OCI-LY7 (cell line): ENCODE results near the gene SSRP1. TPM values are rescaled to one million over a fixed set of nuclear protein-coding genes. Genes with fewer than 3 reads are reported as not detected.

Experiments
- BruUV-seq: library from RNA; stranded (reverse); fragments of 400-500 nt; replicated peaks from 2 replicates; lab custom pipeline; 2021; lab: Mats Ljungman, UMichigan
- CTCF ChIA-PET: fragments of 300-600 bp; sonication (Branson Sonifier 250); formaldehyde crosslinking; loops from one replicate; lab custom pipeline; 2022; ENCODE audit warnings: antibody characterized with exemption; ENCODE audit not compliant: unreplicated experiment; lab: Charles Lee
- POLR2A ChIA-PET: fragments of 300-600 bp; sonication (Branson Sonifier 250); formaldehyde crosslinking; loops from one replicate; lab custom pipeline; 2022; ENCODE audit warnings: antibody characterized with exemption; lab: Charles Lee
- DNase-seq: peaks from one replicate; pipeline ENCODE4 v3.0.0-alpha.2; 2015; ENCODE audit warnings: low spot score
- H2AFZ ChIP-seq: fragments of 200-600 bp; sonication (generic), shearing (Covaris generic); 2 replicates; pipeline ENCODE4 v1.6.1; 2014; ENCODE audit warnings: mild to moderate bottlenecking, antibody characterized with exemption, low read length, moderate library complexity
- H3K27ac ChIP-seq: fragments of 200-600 bp; sonication (generic); 2 replicates; pipeline ENCODE4 v1.5.1; 2014; ENCODE audit warnings: mixed run types, low read depth, mild to moderate bottlenecking, moderate library complexity, low read length, inconsistent platforms; ENCODE audit not compliant: poor library complexity, severe bottlenecking
- H3K36me3 ChIP-seq: fragments of 200-600 bp; sonication (generic); 2 replicates; pipeline ENCODE4 v1.6.1; 2014; ENCODE audit warnings: mild to moderate bottlenecking, antibody characterized with exemption, low read length, moderate library complexity, mixed read lengths; ENCODE audit not compliant: insufficient read depth
- H3K4me1 ChIP-seq: fragments of 200-600 bp; sonication (generic); 2 replicates; pipeline ENCODE4 v1.5.1; 2014; ENCODE audit warnings: mild to moderate bottlenecking, low read length; ENCODE audit not compliant: insufficient read depth, poor library complexity, severe bottlenecking
- H3K4me2 ChIP-seq: fragments of 200-600 bp; sonication (generic); 2 replicates; pipeline ENCODE4 v1.6.1; 2014; ENCODE audit warnings: mild to moderate bottlenecking, low read length
- H3K4me3 ChIP-seq: fragments of 200-600 bp; sonication (generic); 2 replicates; pipeline ENCODE4 v1.5.1; 2014; ENCODE audit warnings: mild to moderate bottlenecking, low read depth, low read length; ENCODE audit not compliant: poor library complexity, severe bottlenecking
- H3K79me2 ChIP-seq: fragments of 200-600 bp; sonication (generic); 2 replicates; pipeline ENCODE4 v1.6.1; 2016; ENCODE audit warnings: low read depth, mild to moderate bottlenecking, low read length, moderate library complexity, mixed read lengths; ENCODE audit not compliant: insufficient read depth
- H3K9me2 ChIP-seq: fragments of 200-600 bp; sonication (generic); 2 replicates; pipeline ENCODE4 v1.6.1; 2016; ENCODE audit warnings: mild to moderate bottlenecking, low read length, mixed read lengths; ENCODE audit not compliant: insufficient read depth
- H3K9me3 ChIP-seq: fragments of 200-600 bp; sonication (generic); 2 replicates; pipeline ENCODE4 v1.6.1; 2014; ENCODE audit warnings: mild to moderate bottlenecking, mixed run types, low read length, mixed read lengths
- H4K20me1 ChIP-seq: fragments of 200-600 bp; sonication (generic); 2 replicates; pipeline ENCODE4 v1.6.1; 2014; ENCODE audit warnings: mild to moderate bottlenecking, antibody characterized with exemption, low read length, moderate library complexity, mixed read lengths; ENCODE audit not compliant: insufficient read depth
- EZH2phosphoT487 ChIP-seq: fragments of 200-600 bp; sonication (generic); IDR thresholded peaks from 2 replicates; pipeline ENCODE4 v1.6.1; 2018; ENCODE audit warnings: low read depth, borderline replicate concordance, mild to moderate bottlenecking, mixed run types, antibody characterized with exemption, low read length, moderate library complexity, mixed read lengths
- intact Hi-C: fragments of 100-400 bp; cut with micrococcal nuclease; formaldehyde crosslinking; loops from one replicate; pipeline ENCODE4 v1.10.0; 2022; ENCODE audit not compliant: unreplicated experiment
- total RNA-seq, 2 experiments: library from RNA; depleted of rRNA in 1 of 2; stranded (reverse); fragments of >200 nt in 1 of 2; shearing (Covaris generic) in 1 of 2; gene quantifications; 2 replicates each; pipeline ENCODE4 v1.2.3, GENCODE V29; 2014 to 2022
- TF ChIP-seq, protein P1 (sequence below): fragments of 200-600 bp; sonication (generic); conservative IDR thresholded peaks from 2 replicates; pipeline ENCODE4 v1.5.1; 2014; ENCODE audit warnings: mild to moderate bottlenecking, antibody characterized with exemption, low read length, moderate library complexity, mixed read lengths

SSRP1 gene
- total RNA-seq, 2 experiments from 2014 or later: 146 to 221 TPM

DNA sequence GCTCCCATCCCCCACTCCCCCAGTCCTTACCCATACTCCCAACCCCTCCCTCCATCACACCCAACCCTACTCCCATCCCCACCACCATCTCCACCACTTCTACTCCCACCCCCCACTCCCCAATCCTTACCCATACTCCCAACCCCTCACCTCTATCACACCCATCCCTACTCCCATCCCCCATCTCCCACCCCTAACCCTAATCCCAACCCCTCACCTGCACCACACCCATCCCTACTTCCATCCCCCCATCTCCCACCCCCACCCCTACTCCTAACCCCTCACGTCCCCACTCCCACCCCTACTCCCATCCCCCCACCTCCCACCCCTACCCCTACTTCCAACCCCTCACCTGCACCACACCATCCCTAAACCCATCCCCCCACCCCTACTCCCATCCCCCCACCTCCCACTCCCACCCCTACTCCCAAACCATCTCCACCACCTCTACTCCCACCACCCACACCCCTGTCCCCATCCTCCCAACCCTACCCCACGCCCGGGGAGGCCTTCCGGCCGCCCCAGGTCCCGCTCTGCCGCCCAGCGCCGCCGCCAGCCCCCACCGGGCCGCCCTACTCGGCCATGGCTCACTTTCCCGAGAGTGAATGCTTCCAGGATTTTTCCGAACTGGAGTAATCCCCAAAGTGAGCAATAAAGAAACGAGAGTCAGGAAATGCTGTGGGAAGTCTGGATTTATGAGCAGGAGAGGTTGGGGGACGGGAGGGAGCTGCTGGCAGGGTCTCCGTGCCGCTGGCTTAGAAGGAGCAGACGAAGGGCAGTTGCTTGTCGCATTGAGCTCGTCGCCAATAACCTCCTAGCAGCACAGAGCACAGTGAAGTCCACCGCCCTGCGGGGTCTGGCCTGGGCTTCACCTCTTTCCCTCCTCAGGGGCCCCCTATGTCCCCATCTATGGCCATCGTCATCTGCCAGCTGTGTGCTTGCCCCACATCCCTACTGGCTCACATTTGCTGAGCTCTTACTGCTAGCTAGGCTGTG is 40.7 kb upstream of the SSRP1 start:
- H3K79me2 ChIP-seq: no peaks in the 10 kb centered on the region
- no TSS peak for BruUV-seq
- no peaks in the 10 kb centered on the region for H3K9me3 ChIP-seq
- intact Hi-C loops: no loop called here
- no peak overlapping the region for H3K4me3 ChIP-seq
- H4K20me1 ChIP-seq: no peaks in the 10 kb centered on the region
- ChIA-PET POLR2A (interaction anchor here (0.5 kb wide), 1 partner anchor 71 kb away, joined by 3 read pairs; no protein-coding TSS in a partner anchor), CTCF (no interaction called here)
- H3K4me2 ChIP-seq: no peak overlapping the region
- no peak overlapping the region for H2AFZ ChIP-seq
- DNase-seq: no peak
- TF ChIP-seq, protein P1, sequence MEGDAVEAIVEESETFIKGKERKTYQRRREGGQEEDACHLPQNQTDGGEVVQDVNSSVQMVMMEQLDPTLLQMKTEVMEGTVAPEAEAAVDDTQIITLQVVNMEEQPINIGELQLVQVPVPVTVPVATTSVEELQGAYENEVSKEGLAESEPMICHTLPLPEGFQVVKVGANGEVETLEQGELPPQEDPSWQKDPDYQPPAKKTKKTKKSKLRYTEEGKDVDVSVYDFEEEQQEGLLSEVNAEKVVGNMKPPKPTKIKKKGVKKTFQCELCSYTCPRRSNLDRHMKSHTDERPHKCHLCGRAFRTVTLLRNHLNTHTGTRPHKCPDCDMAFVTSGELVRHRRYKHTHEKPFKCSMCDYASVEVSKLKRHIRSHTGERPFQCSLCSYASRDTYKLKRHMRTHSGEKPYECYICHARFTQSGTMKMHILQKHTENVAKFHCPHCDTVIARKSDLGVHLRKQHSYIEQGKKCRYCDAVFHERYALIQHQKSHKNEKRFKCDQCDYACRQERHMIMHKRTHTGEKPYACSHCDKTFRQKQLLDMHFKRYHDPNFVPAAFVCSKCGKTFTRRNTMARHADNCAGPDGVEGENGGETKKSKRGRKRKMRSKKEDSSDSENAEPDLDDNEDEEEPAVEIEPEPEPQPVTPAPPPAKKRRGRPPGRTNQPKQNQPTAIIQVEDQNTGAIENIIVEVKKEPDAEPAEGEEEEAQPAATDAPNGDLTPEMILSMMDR: no peak
- no peak for TF ChIP-seq EZH2phosphoT487
- no peaks in the 10 kb centered on the region for H3K36me3 ChIP-seq
- no peaks in the 10 kb centered on the region for H3K4me1 ChIP-seq
- H3K27ac ChIP-seq: no peak overlapping the region
- no peaks in the 10 kb centered on the region for H3K9me2 ChIP-seq

DNA sequence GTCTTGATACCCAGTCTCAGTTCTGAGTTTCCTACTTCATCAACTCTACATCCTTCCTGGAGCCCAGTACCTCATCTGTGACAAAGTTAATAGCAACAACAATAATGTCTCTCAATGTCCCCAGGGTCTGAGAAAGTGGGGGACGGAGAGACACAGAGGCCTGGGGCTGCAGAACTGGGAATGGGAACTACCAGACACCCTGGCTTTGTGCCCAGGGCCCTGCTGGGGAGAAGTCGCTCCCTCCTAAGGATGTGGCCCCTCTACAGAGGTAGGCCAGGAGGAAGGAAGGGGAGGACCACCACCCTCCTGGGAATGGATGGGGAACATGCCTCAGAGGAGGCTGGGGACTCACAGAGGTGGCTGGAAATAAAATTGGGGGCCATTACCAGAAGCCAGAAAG is 39.8 kb upstream of the SSRP1 start:
- Histone ChIP-seq H3K4me2 (no peak overlapping the region), H3K9me2 (no peaks in the 10 kb centered on the region), H3K27ac (no peak overlapping the region), H2AFZ (no peak overlapping the region), H3K36me3 (no peaks in the 10 kb centered on the region), H3K4me1 (no peaks in the 10 kb centered on the region), H3K79me2 (no peaks in the 10 kb centered on the region), H4K20me1 (no peaks in the 10 kb centered on the region), H3K4me3 (no peak overlapping the region), H3K9me3 (no peaks in the 10 kb centered on the region)
- BruUV-seq: no TSS peak
- intact Hi-C loops: no loop called here
- DNase-seq: no peak
- TF ChIP-seq, protein P1: no peak
- no peak for TF ChIP-seq EZH2phosphoT487
- ChIA-PET POLR2A (no interaction called here), CTCF (no interaction called here)

DNA sequence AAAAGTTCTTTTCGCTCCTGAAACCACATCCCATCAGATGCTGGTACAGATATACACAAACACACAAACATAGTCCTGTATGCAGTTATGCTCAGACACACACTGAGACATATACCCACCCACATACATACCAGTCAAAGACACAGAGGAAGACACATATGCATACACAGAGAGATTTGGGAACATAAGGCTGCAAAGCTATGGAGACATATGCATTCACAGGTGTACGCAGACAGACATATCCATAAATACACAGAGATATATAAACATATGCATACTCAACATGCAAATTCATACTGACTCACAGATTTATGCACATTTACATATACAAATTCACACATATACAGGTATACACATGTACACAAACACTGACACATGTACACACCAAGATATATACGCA is 39.3 kb upstream of the SSRP1 start:
- no peak for DNase-seq

More for the DNA sequence above, 39.3 kb upstream of the SSRP1 start:
- intact Hi-C loops: no loop called here
- Histone ChIP-seq H3K4me1 (no peaks in the 10 kb centered on the region), H2AFZ (no peak overlapping the region), H3K27ac (no peak overlapping the region), H3K9me2 (no peaks in the 10 kb centered on the region), H3K36me3 (no peaks in the 10 kb centered on the region), H4K20me1 (no peaks in the 10 kb centered on the region), H3K4me3 (no peak overlapping the region), H3K9me3 (no peaks in the 10 kb centered on the region), H3K4me2 (no peak overlapping the region), H3K79me2 (no peaks in the 10 kb centered on the region)
- ChIA-PET POLR2A (no interaction called here), CTCF (no interaction called here)
- BruUV-seq: no TSS peak
- TF ChIP-seq EZH2phosphoT487: no peak
